ENCODE measurements around the gene KDM4C.

KDM4C gene

GRCh38 chr9:6930827-6931226, 173.1 kb downstream of the KDM4C start:
- H3K27ac ChIP-seq, result no peak overlapping the region
- no peaks in the 10 kb centered on the region for H3K4me1 ChIP-seq (ENCODE audit: control insufficient read depth in 1 of 2, insufficient read depth in 1 of 2, low read depth in 1 of 2, low read length in 1 of 2)
- H3K27me3 ChIP-seq, result no peaks in the 10 kb centered on the region
- no peak overlapping the region for H3K4me3 ChIP-seq (ENCODE audit: low read depth in 1 of 2, low read length in 1 of 2)
- no peaks in the 10 kb centered on the region for H3K36me3 ChIP-seq
- H3K9me3 ChIP-seq, result no peaks in the 10 kb centered on the region
- TF ChIP-seq CTCF (IDR thresholded peaks at IDR 0.05), result no peak

- Histone ChIP-seq H3K27ac (no peak overlapping the region), H3K9me3 (no peaks in the 10 kb centered on the region), H3K4me1 (ENCODE audit: control insufficient read depth in 1 of 2, insufficient read depth in 1 of 2, low read depth in 1 of 2, low read length in 1 of 2) (no peaks in the 10 kb centered on the region), H3K27me3 (no peaks in the 10 kb centered on the region), H3K4me3 (ENCODE audit: low read depth in 1 of 2, low read length in 1 of 2) (no peak overlapping the region), H3K36me3 (no peaks in the 10 kb centered on the region)
- TF ChIP-seq CTCF (IDR thresholded peaks at IDR 0.05), result no peak
Observed at GRCh38 chr9:6931913-6932312, 174.1 kb downstream of the KDM4C start.

GRCh38 chr9:6936103-6936502, 178.3 kb downstream of the KDM4C start:
- Histone ChIP-seq H3K36me3 (no peaks in the 10 kb centered on the region), H3K27ac (no peak overlapping the region), H3K9me3 (no peaks in the 10 kb centered on the region), H3K4me3 (ENCODE audit: low read depth in 1 of 2, low read length in 1 of 2) (no peak overlapping the region), H3K27me3 (no peaks in the 10 kb centered on the region), H3K4me1 (ENCODE audit: control insufficient read depth in 1 of 2, insufficient read depth in 1 of 2, low read depth in 1 of 2, low read length in 1 of 2) (peaks cover 16 to 23% of the 10 kb centered on the region in 2 experiments)
- TF ChIP-seq CTCF (IDR thresholded peaks at IDR 0.05), result no peak

GRCh38 chr9:6937209-6937608, 179.4 kb downstream of the KDM4C start:
- Histone ChIP-seq H3K27ac (no peak overlapping the region), H3K27me3 (no peaks in the 10 kb centered on the region), H3K4me3 (ENCODE audit: low read depth in 1 of 2, low read length in 1 of 2) (no peak overlapping the region), H3K4me1 (ENCODE audit: control insufficient read depth in 1 of 2, insufficient read depth in 1 of 2, low read depth in 1 of 2, low read length in 1 of 2) (peaks cover 28 to 33% of the 10 kb centered on the region in 2 experiments), H3K9me3 (no peaks in the 10 kb centered on the region), H3K36me3 (no peaks in the 10 kb centered on the region)
- no peak for TF ChIP-seq CTCF (IDR thresholded peaks at IDR 0.05)

GRCh38 chr9:6938447-6938846, 180.7 kb downstream of the KDM4C start:
- Histone ChIP-seq H3K27me3 (no peaks in the 10 kb centered on the region), H3K9me3 (no peaks in the 10 kb centered on the region), H3K4me1 (ENCODE audit: control insufficient read depth in 1 of 2, insufficient read depth in 1 of 2, low read depth in 1 of 2, low read length in 1 of 2) (peaks cover 38 to 45% of the 10 kb centered on the region in 2 experiments), H3K27ac (no peak overlapping the region), H3K36me3 (no peaks in the 10 kb centered on the region), H3K4me3 (ENCODE audit: low read depth in 1 of 2, low read length in 1 of 2) (no peak overlapping the region)
- TF ChIP-seq CTCF (IDR thresholded peaks at IDR 0.05), result no peak

GRCh38 chr9:6938873-6939272, 181.1 kb downstream of the KDM4C start:
- H3K4me1 ChIP-seq (ENCODE audit: control insufficient read depth in 1 of 2, insufficient read depth in 1 of 2, low read depth in 1 of 2, low read length in 1 of 2), result peaks cover 41 to 49% of the 10 kb centered on the region in 2 experiments
- TF ChIP-seq CTCF (IDR thresholded peaks at IDR 0.05), result no peak
- H3K27me3 ChIP-seq, result no peaks in the 10 kb centered on the region
- peak overlapping the region; percentile 41 for H3K27ac ChIP-seq
- no peaks in the 10 kb centered on the region for H3K36me3 ChIP-seq
- no peak overlapping the region for H3K4me3 ChIP-seq (ENCODE audit: low read depth in 1 of 2, low read length in 1 of 2)
- no peaks in the 10 kb centered on the region for H3K9me3 ChIP-seq
